Aorta (tissue), 5 donors: ENCODE results near the gene CD80. TPM values are rescaled to one million over a fixed set of nuclear protein-coding genes. Genes with fewer than 3 reads are reported as not detected.
"Not testable (repeated sequence)": the region's sequence is repeated elsewhere in the genome, so short reads cannot be mapped to it uniquely, and the experiment has no call there.

ENCODE experiments used
- ATAC-seq: fragments of 200-7000 bp; cut with Tn5 transposase; one replicate; pipeline ENCODE4 v1.9.1; 2022; ENCODE audit warnings: moderate library complexity; ENCODE audit not compliant: low FRiP score
- DNase-seq, 2 donors: peaks; one replicate each; pipeline ENCODE4 v3.0.0-alpha.2; 2020
- H3K27ac ChIP-seq, 2 donors: one replicate each; pipeline ENCODE4 v1.5.1; 2013; ENCODE audit warnings: low read length in 2 of 2, mild to moderate bottlenecking in 2 of 2, moderate library complexity in 2 of 2, control low read depth in 1 of 2, inconsistent platforms in 1 of 2, low read depth in 1 of 2
- H3K27me3 ChIP-seq, 2 donors: one replicate each; pipeline ENCODE4 v1.6.1; 2013; ENCODE audit warnings: control low read depth in 1 of 2, low read length in 1 of 2, mild to moderate bottlenecking in 1 of 2, moderate library complexity in 1 of 2; ENCODE audit not compliant: insufficient read depth in 2 of 2, control insufficient read depth in 1 of 2
- H3K36me3 ChIP-seq, 2 donors: one replicate each; pipeline ENCODE4 v1.6.1; 2013; ENCODE audit warnings: control low read depth in 1 of 2, low read length in 1 of 2, mild to moderate bottlenecking in 1 of 2; ENCODE audit not compliant: insufficient read depth in 2 of 2, control insufficient read depth in 1 of 2
- H3K4me1 ChIP-seq, 2 donors: one replicate each; pipeline ENCODE4 v1.6.1; 2013; ENCODE audit warnings: low read length in 2 of 2, control low read depth in 1 of 2, mild to moderate bottlenecking in 1 of 2, moderate library complexity in 1 of 2; ENCODE audit not compliant: insufficient read depth in 2 of 2, control insufficient read depth in 1 of 2
- H3K4me3 ChIP-seq, 2 donors: one replicate each; pipeline ENCODE4 v1.5.1; 2013; ENCODE audit warnings: low read length in 2 of 2, control low read depth in 1 of 2, mild to moderate bottlenecking in 1 of 2
- H3K9me3 ChIP-seq: one replicate; pipeline ENCODE4 v1.6.1; 2013; ENCODE audit warnings: mild to moderate bottlenecking, low read length; ENCODE audit not compliant: control insufficient read depth
- WGBS, 2 donors: extraction: QIAGEN DNeasy Blood & Tissue Kit; methylation state at CpG; one replicate each; pipeline ENCODE4 v1.1.7; 2013; 5-methylcytosine and 5-hydroxymethylcytosine counted together
- intact Hi-C, 2 donors: fragments of 100-400 bp; cut with DNase I; formaldehyde crosslinking; loops; one replicate each; pipeline versions ENCODE4 v1.14.2 to v1.15.0; 2022
- polyA plus RNA-seq, 2 donors: library from polyadenylated mRNA; stranded (reverse); fragments of 200-250 nt; gene quantifications; one replicate each; pipeline ENCODE4 v1.2.3, GENCODE V29; 2013
- total RNA-seq, 2 donors: library from RNA; stranded (reverse); fragmentation: NEBNext Ultra II Directional; extraction: Animal tissue kit (Norgen Biotek cat#: 25700); gene quantifications; one replicate each; pipeline ENCODE4 v1.2.1, GENCODE V29; 2021
- donor health status: healthy with polysubstance abuse.
- donor health status: Bipolar disorder and iron deficiency.
- donor health status: DM: no; HTN: no; CAD: no.
- donor health status: DM: no; HTN: no; CAD: no.
- donor health status: DM: yes; HTN: yes; CAD: no.

The CD80 gene
- total and polyA plus RNA-seq, 4 donors = 0.38 to 2.3 (median 1.8) TPM; not detected in 1

- no peaks in the 10 kb centered on the region for H3K4me1 ChIP-seq
- no peak overlapping the region for H3K27ac ChIP-seq
- ATAC-seq = no peak
- intact Hi-C loops = no loop called here
- DNase-seq = no peak
- no peaks in the 10 kb centered on the region for H3K36me3 ChIP-seq
- WGBS, 2 donors = 90% methylated on average over 7 of the region's 7 CpGs
- no peak overlapping the region for H3K4me3 ChIP-seq
- no peaks in the 10 kb centered on the region for H3K9me3 ChIP-seq
- H3K27me3 ChIP-seq = no peaks in the 10 kb centered on the region
These were observed 2.1 kb downstream of the CD80 start for GRCh38 chr3:119557192-119557876.

DNA sequence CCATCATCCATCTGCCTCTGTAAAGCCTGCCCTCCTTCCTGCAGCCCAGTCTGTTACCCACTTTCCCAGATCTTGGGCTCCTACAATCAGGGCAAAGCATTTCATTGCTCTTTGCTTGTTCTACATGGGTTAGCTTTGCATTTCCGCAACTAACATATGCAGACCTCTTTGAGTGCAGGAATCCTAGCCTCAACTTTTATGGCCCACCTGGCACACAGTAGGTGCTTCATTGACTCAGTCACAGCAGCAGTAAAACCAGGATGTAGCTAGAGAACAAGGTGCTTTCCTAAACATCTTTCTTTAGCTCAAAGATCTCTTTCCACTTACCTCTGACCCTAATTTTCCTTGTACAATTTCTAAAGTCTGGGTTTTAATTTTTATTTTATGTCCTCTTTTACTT is 3.5 kb downstream of the CD80 start:
- H3K9me3 ChIP-seq = no peaks in the 10 kb centered on the region
- no peak overlapping the region for H3K27ac ChIP-seq
- H3K4me3 ChIP-seq = no peak overlapping the region
- intact Hi-C loops = no loop called here
- WGBS, 2 donors = 95 to 98% methylated on average over 1 of the region's 1 CpG
- no peak for DNase-seq
- no peaks in the 10 kb centered on the region for H3K36me3 ChIP-seq
- ATAC-seq = no peak
- H3K4me1 ChIP-seq = no peaks in the 10 kb centered on the region
- no peaks in the 10 kb centered on the region for H3K27me3 ChIP-seq

DNA sequence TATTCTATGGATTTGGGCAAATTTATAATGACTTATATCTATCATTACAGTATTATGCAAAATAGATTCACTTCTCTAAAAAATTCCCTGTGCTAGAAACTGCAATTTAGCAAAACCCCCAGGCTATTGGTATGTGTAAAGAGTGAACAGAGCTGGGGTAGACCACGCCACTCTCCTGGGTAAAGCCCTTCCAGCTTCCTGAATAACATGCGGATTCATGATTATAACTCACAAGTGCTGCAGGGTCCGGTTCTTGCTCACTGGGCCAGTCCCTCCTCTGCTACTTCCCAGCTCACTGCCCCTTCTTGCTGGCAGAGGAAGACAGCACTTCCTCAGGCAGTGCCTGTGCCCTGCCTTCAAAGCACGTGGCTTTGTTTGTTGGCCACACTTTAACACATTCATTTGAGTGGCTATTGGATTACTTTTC is 4.1 kb downstream of the CD80 start:
- Histone ChIP-seq H3K27me3 (no peaks in the 10 kb centered on the region), H3K4me1 (no peaks in the 10 kb centered on the region), H3K36me3 (no peaks in the 10 kb centered on the region), H3K4me3 (no peak overlapping the region), H3K9me3 (no peaks in the 10 kb centered on the region), H3K27ac (no peak overlapping the region)
- intact Hi-C loops = no loop called here
- 63 to 71% methylated on average over 4 of the region's 4 CpGs for WGBS, 2 donors
- DNase-seq (peak; percentile 68 to 72), ATAC-seq (peak; percentile 53)

DNA sequence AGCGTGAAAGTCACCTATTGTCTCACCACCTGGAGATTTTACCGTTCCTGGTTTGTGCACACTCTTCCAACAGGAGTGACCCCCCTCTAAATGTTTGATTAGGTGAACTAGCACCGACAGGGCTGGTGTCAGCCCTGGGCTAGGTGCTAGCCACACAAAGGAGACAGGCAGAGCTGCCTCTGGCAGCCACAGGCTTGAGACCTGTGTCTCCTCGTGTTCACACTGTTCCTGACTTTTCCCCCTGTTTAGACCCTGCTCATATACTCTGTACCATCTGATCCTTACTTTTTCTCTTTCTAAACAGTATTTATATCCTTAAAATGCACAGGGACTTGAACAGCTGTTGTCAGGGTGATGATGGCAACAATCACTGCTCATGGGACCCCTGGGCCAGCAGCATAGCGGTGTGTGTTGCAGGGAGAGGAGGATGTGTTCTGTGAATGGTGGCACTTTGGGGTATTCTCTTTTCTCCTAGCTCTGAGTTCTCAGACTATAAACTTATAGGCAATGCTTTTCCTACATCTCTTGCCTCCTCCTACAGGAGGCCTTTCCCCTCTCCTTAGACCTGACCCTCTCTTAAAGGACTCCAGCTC is 5.5 kb downstream of the CD80 start:
- intact Hi-C loops = no loop called here

DNA sequence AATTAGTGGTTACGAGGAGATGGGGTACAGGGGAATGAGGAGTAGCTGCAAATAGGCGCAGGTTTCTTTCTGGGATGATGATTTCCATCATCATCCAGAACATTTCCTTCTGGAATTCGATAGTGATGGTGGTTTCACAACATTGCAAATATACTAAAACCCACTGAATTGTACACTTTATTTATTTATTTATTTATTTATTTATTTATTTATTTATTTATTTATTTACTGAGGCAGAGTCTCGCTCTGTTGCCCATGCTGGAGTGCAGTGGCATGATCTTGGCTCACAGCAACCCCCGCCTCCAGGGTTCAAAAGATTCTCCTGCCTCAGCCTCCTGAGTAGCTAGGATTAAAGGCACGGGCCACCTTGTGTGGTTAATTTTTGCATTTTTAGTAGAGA is 6.5 kb downstream of the CD80 start:
- H3K4me1 ChIP-seq, H3K27me3 ChIP-seq, H3K9me3 ChIP-seq, DNase-seq, H3K27ac ChIP-seq, H3K4me3 ChIP-seq, intact Hi-C loops, H3K36me3 ChIP-seq, ATAC-seq: not testable (repeated sequence)
- 92 to 94% methylated on average over 6 of the region's 6 CpGs for WGBS, 2 donors

More for the DNA sequence above, 5.5 kb downstream of the CD80 start:
- DNase-seq (no peak), ATAC-seq (peak; percentile 11)
- Histone ChIP-seq H3K4me3 (no peak overlapping the region), H3K27me3 (no peaks in the 10 kb centered on the region), H3K36me3 (no peaks in the 10 kb centered on the region), H3K9me3 (no peaks in the 10 kb centered on the region), H3K4me1 (no peaks in the 10 kb centered on the region), H3K27ac (no peak overlapping the region)
- whole genome bisulfite sequencing, 2 donors = 65 to 69% methylated on average over 5 of the region's 5 CpGs

GRCh38 chr3:119551598-119551997 is 7.8 kb downstream of the CD80 start:
- ATAC-seq = no peak
- Histone ChIP-seq H3K4me3 (no peak overlapping the region), H3K27me3 (no peaks in the 10 kb centered on the region), H3K36me3 (no peaks in the 10 kb centered on the region), H3K4me1 (no peaks in the 10 kb centered on the region), H3K27ac (no peak overlapping the region), H3K9me3 (no peaks in the 10 kb centered on the region)
- no peak for DNase-seq
- intact Hi-C loops = no loop called here
- WGBS, 2 donors = 89 to 95% methylated on average over 5 of the region's 5 CpGs

DNA sequence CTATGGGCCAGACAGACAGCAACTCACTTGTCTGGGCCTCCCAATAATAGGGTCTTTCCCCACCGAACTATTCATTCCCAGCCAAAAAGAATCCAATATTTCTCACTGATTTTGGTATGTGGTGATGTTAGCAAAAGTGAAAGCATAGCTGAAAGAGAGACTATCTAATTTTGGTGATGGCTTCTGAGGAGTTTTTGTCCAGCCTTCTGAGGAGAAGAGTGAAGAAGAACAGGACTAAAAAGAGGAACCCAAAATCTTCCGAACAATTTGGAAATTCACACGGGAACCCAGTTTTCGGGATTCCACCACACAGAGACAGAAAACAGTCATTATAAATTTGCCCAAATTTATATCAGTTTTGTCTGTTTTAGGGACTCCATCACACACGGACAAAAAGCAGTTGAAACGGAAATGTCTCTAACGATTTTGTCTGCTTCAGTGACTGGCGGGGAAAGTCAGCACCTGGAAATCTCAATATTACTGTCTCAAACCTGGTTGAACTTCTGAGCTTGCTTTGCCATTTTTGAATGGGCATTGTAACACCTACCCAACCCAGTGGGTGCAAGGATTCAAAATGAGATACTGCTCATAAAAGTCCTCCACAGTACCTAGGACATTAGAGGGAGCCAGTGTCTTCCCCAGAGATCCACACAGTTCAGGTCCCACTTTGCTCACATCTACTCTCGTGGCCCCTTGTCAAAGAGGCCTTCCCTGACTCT is 9.1 kb downstream of the CD80 start:
- no peak for ATAC-seq
- Histone ChIP-seq H3K4me3 (no peak overlapping the region), H3K27me3 (no peaks in the 10 kb centered on the region), H3K27ac (no peak overlapping the region), H3K36me3 (no peaks in the 10 kb centered on the region), H3K9me3 (no peaks in the 10 kb centered on the region), H3K4me1 (no peaks in the 10 kb centered on the region)
- WGBS, 2 donors = 91 to 92% methylated on average over 9 of the region's 9 CpGs
- intact Hi-C loops = no loop called here
- DNase-seq = no peak

GRCh38 chr3:119548341-119548740 is 11.1 kb downstream of the CD80 start:
- H3K27ac ChIP-seq = no peak overlapping the region
- no peak overlapping the region for H3K4me3 ChIP-seq
- ATAC-seq = no peak
- intact Hi-C loops = no loop called here
- 46 to 49% methylated on average over 3 of the region's 3 CpGs for WGBS, 2 donors
- H3K27me3 ChIP-seq = no peaks in the 10 kb centered on the region
- no peak for DNase-seq
- no peaks in the 10 kb centered on the region for H3K4me1 ChIP-seq
- H3K36me3 ChIP-seq = no peaks in the 10 kb centered on the region
- no peaks in the 10 kb centered on the region for H3K9me3 ChIP-seq

GRCh38 chr3:119547227-119547626 is 12.2 kb downstream of the CD80 start:
- H3K4me1 ChIP-seq = no peaks in the 10 kb centered on the region
- 68 to 78% methylated on average over 1 of the region's 1 CpG for WGBS, 2 donors
- no peaks in the 10 kb centered on the region for H3K27me3 ChIP-seq
- peaks cover 2% of the 10 kb centered on the region for H3K9me3 ChIP-seq
- H3K36me3 ChIP-seq = no peaks in the 10 kb centered on the region
- no peak overlapping the region for H3K27ac ChIP-seq
- H3K4me3 ChIP-seq = no peak overlapping the region
- intact Hi-C loops = no loop called here
- DNase-seq = no peak
- ATAC-seq = no peak
